ENCODE data around the gene SLC37A1. TPM values are rescaled to one million over a fixed set of nuclear protein-coding genes. Genes with fewer than 3 reads are reported as not detected.

Gene SLC37A1
- total RNA-seq, 2 donors from 2014 or later: 98.5 to 118 TPM

GRCh38 chr21:42578761-42579415 is 65.2 kb downstream of the SLC37A1 start:
- no peak overlapping the region for H3K4me3 ChIP-seq
- no peaks in the 10 kb centered on the region for H3K36me3 ChIP-seq
- no peak overlapping the region for H3K27ac ChIP-seq
- no peaks in the 10 kb centered on the region for H3K27me3 ChIP-seq
- intact Hi-C loops (cut with DNase I): no loop called here
- H3K9ac ChIP-seq (ENCODE audit: low read depth in 2 of 2, low read length in 2 of 2): no peak overlapping the region
- TF ChIP-seq, protein P1, sequence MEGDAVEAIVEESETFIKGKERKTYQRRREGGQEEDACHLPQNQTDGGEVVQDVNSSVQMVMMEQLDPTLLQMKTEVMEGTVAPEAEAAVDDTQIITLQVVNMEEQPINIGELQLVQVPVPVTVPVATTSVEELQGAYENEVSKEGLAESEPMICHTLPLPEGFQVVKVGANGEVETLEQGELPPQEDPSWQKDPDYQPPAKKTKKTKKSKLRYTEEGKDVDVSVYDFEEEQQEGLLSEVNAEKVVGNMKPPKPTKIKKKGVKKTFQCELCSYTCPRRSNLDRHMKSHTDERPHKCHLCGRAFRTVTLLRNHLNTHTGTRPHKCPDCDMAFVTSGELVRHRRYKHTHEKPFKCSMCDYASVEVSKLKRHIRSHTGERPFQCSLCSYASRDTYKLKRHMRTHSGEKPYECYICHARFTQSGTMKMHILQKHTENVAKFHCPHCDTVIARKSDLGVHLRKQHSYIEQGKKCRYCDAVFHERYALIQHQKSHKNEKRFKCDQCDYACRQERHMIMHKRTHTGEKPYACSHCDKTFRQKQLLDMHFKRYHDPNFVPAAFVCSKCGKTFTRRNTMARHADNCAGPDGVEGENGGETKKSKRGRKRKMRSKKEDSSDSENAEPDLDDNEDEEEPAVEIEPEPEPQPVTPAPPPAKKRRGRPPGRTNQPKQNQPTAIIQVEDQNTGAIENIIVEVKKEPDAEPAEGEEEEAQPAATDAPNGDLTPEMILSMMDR (IDR thresholded peaks at IDR 0.05): no peak
- no peak for DNase-seq
- H3K4me1 ChIP-seq: no peaks in the 10 kb centered on the region
- no peaks in the 10 kb centered on the region for H3K9me3 ChIP-seq

- H3K9me3 ChIP-seq: no peaks in the 10 kb centered on the region
- no peaks in the 10 kb centered on the region for H3K27me3 ChIP-seq
- intact Hi-C loops (cut with DNase I): no loop called here
- no peak overlapping the region for H3K9ac ChIP-seq (ENCODE audit: low read depth in 2 of 2, low read length in 2 of 2)
- TF ChIP-seq, protein P1 (IDR thresholded peaks at IDR 0.05): no peak
- H3K4me1 ChIP-seq: no peaks in the 10 kb centered on the region
- H3K27ac ChIP-seq: no peak overlapping the region
- H3K4me3 ChIP-seq: no peak overlapping the region
- no peaks in the 10 kb centered on the region for H3K36me3 ChIP-seq
- DNase-seq: no peak
Observed at GRCh38 chr21:42579456-42580075, 65.9 kb downstream of the SLC37A1 start.

DNA sequence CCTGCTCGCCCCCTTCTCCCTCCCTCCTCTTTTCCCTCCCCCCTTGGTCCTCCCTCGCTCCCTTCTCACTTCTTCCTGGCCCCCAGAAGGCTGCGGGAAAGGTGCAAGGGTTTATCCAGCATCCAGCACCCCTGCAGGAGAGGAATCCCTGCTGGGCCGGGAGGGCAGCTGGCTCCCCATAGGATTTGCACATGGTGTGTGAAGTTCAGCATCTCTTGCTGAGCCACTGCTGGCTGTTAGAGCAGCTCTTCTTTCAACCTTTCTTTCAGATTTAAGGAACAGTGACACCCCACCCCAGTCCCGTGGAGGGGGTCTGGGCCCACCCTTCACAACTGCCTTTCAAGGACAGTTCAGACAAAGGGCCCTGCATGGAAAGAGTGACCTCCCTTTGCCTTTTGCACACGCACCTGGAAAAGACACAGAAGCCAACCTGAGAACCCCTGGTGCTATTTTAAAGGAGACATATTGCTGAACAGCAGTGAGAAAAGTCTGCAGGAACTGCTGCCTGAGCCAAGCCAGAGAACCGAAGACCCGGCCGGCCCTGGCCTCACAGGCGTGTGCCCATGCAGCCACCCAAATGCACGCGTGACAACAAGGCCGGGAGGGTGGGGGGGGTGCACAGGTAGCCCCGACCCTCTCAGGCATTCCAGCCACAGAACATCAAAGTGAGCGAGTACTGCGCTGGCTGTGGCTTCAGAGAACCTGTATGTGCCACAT is 66.6 kb downstream of the SLC37A1 start:
- Histone ChIP-seq H3K27ac (no peak overlapping the region), H3K4me1 (no peaks in the 10 kb centered on the region), H3K9ac (ENCODE audit: low read depth in 2 of 2, low read length in 2 of 2) (no peak overlapping the region), H3K4me3 (no peak overlapping the region), H3K9me3 (no peaks in the 10 kb centered on the region), H3K36me3 (no peaks in the 10 kb centered on the region), H3K27me3 (no peaks in the 10 kb centered on the region)
- DNase-seq: no peak
- intact Hi-C loops (cut with DNase I): no loop called here
- TF ChIP-seq, protein P1 (IDR thresholded peaks at IDR 0.05): no peak

DNA sequence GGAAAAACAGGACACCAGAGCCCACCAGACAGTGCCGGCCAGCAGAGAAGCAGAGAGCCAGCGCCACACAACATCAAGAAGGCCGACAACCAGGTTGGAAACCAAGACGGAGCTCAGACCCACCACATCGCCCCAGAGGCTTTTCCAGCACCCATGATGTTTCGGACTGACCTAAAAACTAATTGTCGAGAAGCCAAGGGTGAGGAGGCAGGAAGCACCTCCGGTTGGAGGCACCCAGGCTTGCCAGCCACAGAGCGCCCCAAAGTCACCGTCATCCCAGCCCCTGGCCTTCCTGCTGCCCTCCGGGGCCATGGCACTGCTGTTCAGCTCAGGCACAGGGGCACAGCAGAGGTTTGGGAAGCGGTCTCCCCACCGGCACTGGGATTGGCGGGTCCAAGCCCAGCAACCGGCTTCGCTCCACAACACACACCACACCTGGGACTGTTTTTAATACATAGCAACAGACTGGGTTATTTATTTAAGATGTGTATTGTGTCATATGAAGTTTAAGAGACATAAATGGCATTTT is 67.2 kb downstream of the SLC37A1 start:
- no peaks in the 10 kb centered on the region for H3K4me1 ChIP-seq
- intact Hi-C loops (cut with DNase I): no loop called here
- H3K9ac ChIP-seq (ENCODE audit: low read depth in 2 of 2, low read length in 2 of 2): no peak overlapping the region
- TF ChIP-seq, protein P1 (IDR thresholded peaks at IDR 0.05): no peak
- H3K36me3 ChIP-seq: no peaks in the 10 kb centered on the region
- H3K27me3 ChIP-seq: no peaks in the 10 kb centered on the region
- no peak overlapping the region for H3K4me3 ChIP-seq
- no peak for DNase-seq
- H3K27ac ChIP-seq: no peak overlapping the region
- no peaks in the 10 kb centered on the region for H3K9me3 ChIP-seq

DNA sequence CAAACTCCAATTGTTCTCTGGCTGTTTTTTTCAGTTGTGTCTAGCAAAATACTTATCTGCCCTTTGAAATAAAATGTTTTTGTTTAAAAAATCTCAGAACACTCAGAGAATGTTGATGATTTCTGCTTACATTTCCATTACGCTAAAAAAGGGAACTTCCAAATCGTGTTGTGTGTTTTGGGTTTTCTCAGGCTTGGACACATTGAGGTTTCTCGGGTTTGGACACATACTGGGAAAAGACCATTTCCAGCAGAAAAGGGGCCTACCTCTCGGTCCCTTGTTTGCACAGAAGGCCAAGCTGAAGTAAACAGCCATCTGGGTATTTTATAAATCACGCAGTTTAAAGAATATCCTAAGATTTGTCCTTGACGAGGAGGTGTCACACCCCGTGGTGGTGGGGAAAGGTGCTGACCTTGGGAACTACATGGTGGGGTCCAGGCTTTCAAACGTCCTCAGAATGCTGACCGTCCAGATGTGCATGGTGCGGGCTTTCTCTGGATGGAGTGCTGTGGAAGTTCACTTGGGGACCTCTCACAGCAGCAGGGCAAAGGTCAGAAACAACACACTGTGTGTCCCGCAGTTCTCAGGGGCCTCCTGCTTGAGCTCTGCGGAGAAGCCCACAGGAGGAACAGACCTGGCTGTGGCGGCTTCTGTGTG is 67.8 kb downstream of the SLC37A1 start:
- no peak for DNase-seq
- no peaks in the 10 kb centered on the region for H3K36me3 ChIP-seq
- no peak overlapping the region for H3K4me3 ChIP-seq
- TF ChIP-seq, protein P1 (IDR thresholded peaks at IDR 0.05): no peak
- intact Hi-C loops (cut with DNase I): no loop called here
- no peak overlapping the region for H3K9ac ChIP-seq (ENCODE audit: low read depth in 2 of 2, low read length in 2 of 2)
- no peaks in the 10 kb centered on the region for H3K9me3 ChIP-seq
- H3K27ac ChIP-seq: no peak overlapping the region
- no peaks in the 10 kb centered on the region for H3K4me1 ChIP-seq
- no peaks in the 10 kb centered on the region for H3K27me3 ChIP-seq

Measured in colonic mucosa (tissue), 4 donors.